Muscle of arm (tissue), 12 donors: ENCODE data around the gene EYS. TPM values are rescaled to one million over a fixed set of nuclear protein-coding genes. Genes with fewer than 3 reads are reported as not detected.
A peak's percentile ranks its signal among the peaks of the same experiment; 100 is the strongest.
"Not testable (repeated sequence)": the region's sequence is repeated elsewhere in the genome, so short reads cannot be mapped to it uniquely, and the experiment has no call there.

ENCODE experiments used
- DNase-seq: peaks from one replicate; pipeline ENCODE4 v3.0.0-alpha.2; 2013
- polyA plus RNA-seq, 12 donors: library from polyadenylated mRNA; unstranded; fragments of 120-200 nt; gene quantifications; one replicate each; pipeline ENCODE4 v1.2.1, GENCODE V29; 2013; ENCODE audit not compliant: insufficient read length in 12 of 12

Gene EYS
- polyA plus RNA-seq, 12 donors = 0.27 to 0.80 (median 0.46) TPM; not detected in 2

GRCh38 chr6:63821442-63821841 lies 1885.6 kb downstream of the EYS start:
- DNase-seq = no peak

- DNase-seq = no peak
These were observed 1887.2 kb downstream of the EYS start for GRCh38 chr6:63819831-63820230.

GRCh38 chr6:63817492-63818050 lies 1889.5 kb downstream of the EYS start:
- no peak for DNase-seq

GRCh38 chr6:63816982-63817436 lies 1890.0 kb downstream of the EYS start:
- DNase-seq = no peak

GRCh38 chr6:63816401-63816981 lies 1890.5 kb downstream of the EYS start:
- no peak for DNase-seq

GRCh38 chr6:63814459-63814858 lies 1892.6 kb downstream of the EYS start:
- DNase-seq = no peak

GRCh38 chr6:63813566-63814120 lies 1893.4 kb downstream of the EYS start:
- DNase-seq = peak; percentile 33

- DNase-seq = no peak
These were observed 1898.5 kb downstream of the EYS start for GRCh38 chr6:63808576-63808975.

GRCh38 chr6:63807056-63807455 lies 1900.0 kb downstream of the EYS start:
- no peak for DNase-seq

GRCh38 chr6:63806573-63806913 lies 1900.5 kb downstream of the EYS start:
- no peak for DNase-seq

- DNase-seq = peak; percentile 6
These were observed 1901.0 kb downstream of the EYS start for GRCh38 chr6:63805808-63806572.

GRCh38 chr6:63805345-63805744 lies 1901.7 kb downstream of the EYS start:
- DNase-seq = no peak

- DNase-seq = no peak
These were observed 1902.6 kb downstream of the EYS start for GRCh38 chr6:63804381-63804956.

- no peak for DNase-seq
These were observed 1903.7 kb downstream of the EYS start for GRCh38 chr6:63803371-63803770.

GRCh38 chr6:63802606-63803206 lies 1904.3 kb downstream of the EYS start:
- peak; percentile 7 for DNase-seq

- not testable (repeated sequence) for DNase-seq
These were observed 1906.6 kb downstream of the EYS start for GRCh38 chr6:63800386-63800785.

- DNase-seq = no peak
These were observed 1907.2 kb downstream of the EYS start for GRCh38 chr6:63799813-63800212.

- no peak for DNase-seq
These were observed 1907.7 kb downstream of the EYS start for GRCh38 chr6:63799313-63799712.

- DNase-seq = no peak
These were observed 1908.6 kb downstream of the EYS start for GRCh38 chr6:63798378-63798777.

GRCh38 chr6:63797721-63798120 lies 1909.3 kb downstream of the EYS start:
- DNase-seq = no peak

- no peak for DNase-seq
These were observed 1911.2 kb downstream of the EYS start for GRCh38 chr6:63795826-63796225.

GRCh38 chr6:63795006-63795405 lies 1912.0 kb downstream of the EYS start:
- no peak for DNase-seq
